ENCODE measurements around the gene CTSD. TPM values are rescaled to one million over a fixed set of nuclear protein-coding genes. Genes with fewer than 3 reads are reported as not detected.

The CTSD gene
- total RNA-seq, 2 experiments from 2014 or later, result 104 TPM

DNA sequence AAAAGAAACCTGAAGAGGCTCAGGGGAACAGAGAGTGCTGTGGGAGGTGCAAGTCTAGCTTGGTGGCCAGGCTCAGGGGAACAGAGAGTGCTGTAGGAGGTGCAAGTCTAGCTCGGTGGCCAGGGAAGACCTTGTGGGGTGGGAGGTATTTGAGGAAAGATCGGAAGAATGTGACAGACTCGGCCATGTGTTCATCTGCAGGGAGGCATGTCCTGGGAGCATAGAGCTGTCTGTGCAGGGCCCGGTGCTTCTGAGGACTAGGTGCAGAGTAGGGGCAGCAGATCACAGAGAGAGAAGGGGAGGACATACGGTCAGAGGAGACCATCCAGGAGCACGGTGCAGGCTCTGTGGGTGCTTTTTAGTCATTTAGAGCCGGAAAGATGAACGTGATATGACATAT is 24.2 kb downstream of the CTSD start:
- CTCF ChIA-PET, result interaction anchor here (1.4 kb wide), 1 partner anchor 45 kb away, joined by 3 read pairs; no protein-coding TSS in a partner anchor

DNA sequence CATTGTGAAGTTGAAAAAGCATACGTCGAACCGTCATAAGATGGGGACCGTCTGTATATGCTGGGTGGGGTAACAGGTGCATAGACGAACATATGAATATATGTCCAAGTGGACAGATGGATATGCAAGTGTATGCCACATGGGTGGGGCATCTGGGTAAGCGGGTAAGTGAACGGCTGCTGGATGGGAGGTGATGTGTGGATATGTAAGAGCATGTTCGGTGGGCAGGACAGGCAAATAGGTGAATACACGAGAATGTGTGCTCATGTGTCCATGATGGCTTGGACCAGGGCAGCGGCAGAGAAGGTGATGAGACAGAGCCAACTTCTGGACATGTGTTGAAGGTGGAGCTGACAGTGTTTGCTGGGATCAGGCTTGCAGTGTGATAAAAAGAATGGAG is 25.3 kb downstream of the CTSD start:
- ChIA-PET POLR2A (no interaction called here), CTCF (interaction anchor here (1.0 to 1.4 kb wide), 2 partner anchors 44 to 94 kb away, joined by 3 to 4 read pairs; no protein-coding TSS in a partner anchor)

More for the DNA sequence above, 24.2 kb downstream of the CTSD start:
- POLR2A ChIA-PET, result no interaction called here

DNA sequence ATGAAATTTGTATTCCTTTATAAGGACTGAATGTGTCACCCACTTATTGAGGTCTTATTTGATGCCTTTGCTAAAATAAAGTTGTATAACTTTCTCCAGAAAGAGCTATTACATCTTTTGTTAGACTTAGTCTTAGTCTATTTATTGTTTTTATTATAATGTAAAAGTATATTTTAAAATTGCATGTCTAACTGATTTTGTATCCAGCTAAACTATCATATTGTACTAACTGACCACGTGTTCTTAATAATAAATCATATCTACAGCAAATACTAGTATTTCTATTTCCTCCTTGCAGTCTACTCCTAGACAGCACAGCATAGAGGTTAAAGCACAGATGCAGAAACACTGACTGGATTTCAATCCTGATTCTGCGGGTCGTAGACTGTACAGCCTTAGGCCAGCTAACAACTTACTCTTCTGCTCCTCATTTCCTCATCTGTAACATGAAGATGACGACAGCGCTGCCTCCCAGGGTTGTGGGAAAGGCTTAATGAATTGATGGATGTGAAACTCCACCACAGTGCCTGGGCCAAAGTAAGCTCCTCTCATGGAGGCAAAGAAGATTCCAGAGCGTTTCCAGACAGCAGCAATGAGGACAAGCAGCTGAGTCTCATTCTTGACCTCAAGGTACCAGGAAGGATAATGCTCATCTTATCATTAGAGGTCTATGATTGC is 26.5 kb downstream of the CTSD start:
- ChIA-PET POLR2A (no interaction called here), CTCF (interaction anchor here (0.9 to 1.3 kb wide), 3 partner anchors 43 to 95 kb away, joined by 3 to 4 read pairs (median 3); no protein-coding TSS in a partner anchor)

DNA sequence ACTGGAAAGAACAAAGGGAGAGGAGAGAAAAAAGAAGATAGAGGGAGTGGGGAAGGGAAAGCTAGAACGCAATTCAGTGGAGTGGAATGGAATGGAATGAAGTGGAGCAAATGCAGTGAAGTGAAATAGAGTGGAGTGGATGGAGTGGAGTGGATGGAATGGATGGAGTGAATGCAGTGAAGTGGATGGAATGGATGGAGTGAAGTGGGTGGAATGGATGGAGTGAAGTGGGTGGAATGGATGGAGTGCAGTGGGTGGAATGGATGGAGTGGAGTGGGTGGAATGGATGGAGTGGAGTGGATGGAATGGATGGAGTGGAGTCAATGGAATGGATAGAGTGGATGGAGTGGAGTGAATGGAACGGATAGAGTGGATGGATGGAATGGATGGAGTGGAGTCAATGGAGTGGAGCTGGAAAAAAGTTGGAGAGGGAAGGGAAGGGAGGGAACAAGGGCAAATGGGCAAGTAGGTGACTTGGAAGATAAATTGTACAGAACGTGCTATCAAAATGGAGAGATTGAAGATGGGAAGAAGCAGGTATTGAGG is 27.2 kb downstream of the CTSD start:
- CTCF ChIA-PET, result interaction anchor here (0.9 to 1.3 kb wide), 3 partner anchors 43 to 96 kb away, joined by 3 to 4 read pairs (median 3); no protein-coding TSS in a partner anchor
- POLR2A ChIA-PET, result no interaction called here

GRCh38 chr11:1735271-1735670 is 28.5 kb downstream of the CTSD start:
- ChIA-PET CTCF (interaction anchor here (2.2 kb wide), 1 partner anchor 23 kb away, joined by 6 read pairs; no protein-coding TSS in a partner anchor), POLR2A (no interaction called here)

DNA sequence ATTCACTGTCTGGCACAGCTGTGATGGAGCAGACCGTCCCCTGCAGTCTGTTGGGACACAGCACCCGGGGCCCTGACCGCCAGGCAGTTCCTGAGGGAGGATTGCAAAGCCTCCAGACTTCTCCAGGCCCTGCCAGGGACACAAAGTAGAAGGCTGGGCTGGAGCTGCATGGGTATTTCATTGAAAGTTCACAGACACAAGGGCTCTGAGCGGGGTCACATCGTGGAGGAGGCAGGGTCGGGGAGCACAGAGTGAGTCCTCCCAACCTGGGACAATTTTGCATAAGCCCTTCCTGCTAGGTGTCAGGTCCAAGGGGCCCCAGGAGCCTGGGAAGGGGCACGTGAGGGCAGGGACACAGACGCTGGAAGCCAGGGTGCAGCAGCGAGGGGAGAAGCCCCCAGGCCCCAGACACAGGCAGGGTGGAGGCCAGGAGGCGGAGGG is 29.1 kb downstream of the CTSD start:
- ChIA-PET CTCF (interaction anchor here (2.2 kb wide), 1 partner anchor 23 kb away, joined by 6 read pairs; no protein-coding TSS in a partner anchor), POLR2A (no interaction called here)

- CTCF ChIA-PET, result interaction anchor here (0.6 to 2.2 kb wide), 2 partner anchors 24 to 52 kb away, joined by 3 to 6 read pairs; no protein-coding TSS in a partner anchor
- POLR2A ChIA-PET, result no interaction called here
Measured at GRCh38 chr11:1733716-1734640, 29.7 kb downstream of the CTSD start.

DNA sequence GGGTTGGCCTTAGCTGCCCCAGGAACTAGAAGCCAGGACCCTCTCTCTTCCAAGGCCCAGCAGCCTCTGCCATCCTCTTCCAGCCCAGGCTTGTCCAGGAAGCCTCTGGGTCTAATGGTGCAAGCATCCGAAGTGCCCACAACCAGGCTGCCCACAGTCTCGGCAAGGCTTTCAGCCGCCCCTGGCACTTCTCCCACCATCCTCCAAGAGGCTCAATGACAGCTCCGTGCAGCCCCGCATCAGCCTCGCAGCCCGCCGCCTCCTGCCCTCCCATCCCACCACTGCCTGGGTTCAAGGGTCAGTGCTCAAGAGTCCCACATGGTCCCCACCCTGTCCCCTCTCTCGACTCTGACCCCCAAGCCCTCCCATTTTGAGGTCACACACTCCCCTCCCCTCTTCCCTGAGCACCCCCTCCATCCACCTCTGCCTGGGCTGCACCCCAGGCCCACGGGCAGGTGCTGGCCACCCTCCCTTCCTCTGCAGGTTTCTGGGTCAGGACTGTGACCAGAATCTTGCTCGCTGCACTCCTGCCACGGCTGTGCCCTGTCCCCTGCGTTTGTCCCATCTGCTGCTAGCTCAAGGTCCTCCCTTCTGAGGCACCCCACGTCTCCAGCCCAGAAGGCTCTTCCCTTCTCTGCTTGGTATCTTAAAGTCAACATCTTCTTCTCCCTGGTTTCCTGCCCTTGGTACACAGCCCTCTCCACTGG is 30.6 kb downstream of the CTSD start:
- CTCF ChIA-PET, result interaction anchor here (0.6 to 2.2 kb wide), 2 partner anchors 25 to 51 kb away, joined by 3 to 6 read pairs; no protein-coding TSS in a partner anchor

GRCh38 chr11:1732418-1733008 is 31.2 kb downstream of the CTSD start:
- ChIA-PET POLR2A (interaction anchor here (0.6 kb wide), 1 partner anchor 60 kb away, joined by 10 read pairs; no protein-coding TSS in a partner anchor), CTCF (no interaction called here)

More for the DNA sequence above, 30.6 kb downstream of the CTSD start:
- POLR2A ChIA-PET, result interaction anchor here (0.6 kb wide), 1 partner anchor 60 kb away, joined by 10 read pairs; no protein-coding TSS in a partner anchor

- ChIA-PET CTCF (no interaction called here), POLR2A (no interaction called here)
Measured at GRCh38 chr11:1731451-1732059, 32.2 kb downstream of the CTSD start.

DNA sequence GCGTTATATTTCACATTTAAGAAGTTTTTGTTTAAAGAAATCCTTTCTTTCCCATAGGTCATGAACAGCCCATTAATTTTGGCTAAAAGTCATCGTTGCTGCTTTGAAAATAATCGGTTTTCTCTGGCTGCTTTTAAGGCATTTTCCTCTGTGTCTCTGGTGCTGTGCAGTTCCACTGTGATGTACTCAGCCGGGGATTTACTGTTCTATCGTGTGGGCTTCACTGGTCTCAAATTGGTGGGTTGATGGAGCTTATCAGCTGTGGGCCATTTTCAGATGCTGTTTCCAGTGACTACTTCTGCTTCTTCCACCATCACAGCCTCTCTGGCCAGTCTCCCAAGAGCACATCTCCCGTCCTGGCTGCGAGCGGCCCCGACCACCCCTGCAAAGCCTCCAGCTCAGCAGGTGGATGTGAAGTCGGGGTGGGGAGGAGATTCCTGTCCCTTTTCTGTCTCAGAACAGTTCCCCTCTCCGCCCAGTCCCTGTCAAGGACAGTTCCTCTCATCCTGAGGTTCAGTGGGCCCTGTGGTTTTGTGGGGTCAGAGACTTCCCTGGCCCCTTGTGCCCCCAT is 33.6 kb downstream of the CTSD start:
- ChIA-PET CTCF (interaction anchor here (1.3 kb wide), 1 partner anchor 36 kb away, joined by 3 read pairs; no protein-coding TSS in a partner anchor), POLR2A (interaction anchor here (0.6 kb wide), 1 partner anchor 36 kb away, joined by 3 read pairs; no protein-coding TSS in a partner anchor)

GRCh38 chr11:1729692-1730011 is 34.1 kb downstream of the CTSD start:
- ChIA-PET POLR2A (interaction anchor here (0.6 kb wide), 1 partner anchor 36 kb away, joined by 3 read pairs; no protein-coding TSS in a partner anchor), CTCF (interaction anchor here (1.3 kb wide), 1 partner anchor 36 kb away, joined by 3 read pairs; no protein-coding TSS in a partner anchor)

- CTCF ChIA-PET, result no interaction called here
Measured at GRCh38 chr11:1728931-1729691, 34.6 kb downstream of the CTSD start.

DNA sequence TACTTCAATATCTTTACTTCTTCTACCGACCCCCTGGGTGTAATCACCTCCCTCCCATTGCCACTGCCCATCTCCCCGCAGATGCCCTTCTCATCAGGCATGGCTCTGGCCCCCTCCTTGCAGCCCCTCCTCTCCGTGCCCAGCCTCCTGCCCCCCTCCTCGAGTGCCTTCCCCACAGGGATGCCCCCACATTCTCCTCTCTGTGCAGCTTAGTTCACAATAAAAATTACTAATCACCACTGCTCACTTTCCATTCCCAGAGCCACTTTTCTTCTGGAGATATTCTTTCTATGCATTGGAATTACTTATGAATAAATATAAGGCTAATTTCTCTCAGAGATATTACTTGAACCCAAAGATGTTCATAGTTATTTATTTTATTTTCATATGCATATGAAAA is 35.4 kb downstream of the CTSD start:
- POLR2A ChIA-PET, result no interaction called here
- CTCF ChIA-PET, result no interaction called here

More at GRCh38 chr11:1728931-1729691, 34.6 kb downstream of the CTSD start:
- POLR2A ChIA-PET, result interaction anchor here (0.6 kb wide), 1 partner anchor 35 kb away, joined by 3 read pairs; no protein-coding TSS in a partner anchor

- ChIA-PET POLR2A (no interaction called here), CTCF (no interaction called here)
Measured at GRCh38 chr11:1727861-1728260, 35.9 kb downstream of the CTSD start.

- ChIA-PET CTCF (interaction anchor here (0.7 to 1.0 kb wide), 3 partner anchors 21 to 105 kb away, joined by 3 to 4 read pairs (median 4); no protein-coding TSS in a partner anchor), POLR2A (no interaction called here)
Measured at GRCh38 chr11:1727096-1727690, 36.5 kb downstream of the CTSD start.

DNA sequence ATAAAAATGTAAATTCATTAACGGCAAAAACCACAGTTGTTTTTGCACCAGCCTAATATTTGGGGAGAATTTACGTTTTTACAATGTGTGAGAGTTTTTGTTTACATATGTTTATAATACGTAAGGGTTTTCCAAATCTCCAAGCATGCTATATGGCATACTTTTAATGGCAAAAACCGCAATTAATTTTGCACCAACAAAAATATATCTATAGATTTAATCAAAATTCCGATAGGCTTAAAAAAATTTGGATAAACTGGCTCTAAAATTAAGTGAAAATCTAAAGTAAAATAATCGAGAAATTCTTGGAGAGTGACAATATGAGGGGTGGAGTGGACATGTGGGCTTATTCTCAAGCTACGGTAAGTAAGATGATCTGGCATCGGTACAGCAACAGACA is 43.9 kb downstream of the CTSD start:
- CTCF ChIA-PET, result no interaction called here
- POLR2A ChIA-PET, result no interaction called here
